ENCODE results near the gene MRPL55. TPM values are rescaled to one million over a fixed set of nuclear protein-coding genes. Genes with fewer than 3 reads are reported as not detected.

MRPL55 gene
- polyA plus RNA-seq, 1 donor (not counting 4 experiments of a cell fraction or from before 2014, with no cell fraction given) = 28.4 TPM

DNA sequence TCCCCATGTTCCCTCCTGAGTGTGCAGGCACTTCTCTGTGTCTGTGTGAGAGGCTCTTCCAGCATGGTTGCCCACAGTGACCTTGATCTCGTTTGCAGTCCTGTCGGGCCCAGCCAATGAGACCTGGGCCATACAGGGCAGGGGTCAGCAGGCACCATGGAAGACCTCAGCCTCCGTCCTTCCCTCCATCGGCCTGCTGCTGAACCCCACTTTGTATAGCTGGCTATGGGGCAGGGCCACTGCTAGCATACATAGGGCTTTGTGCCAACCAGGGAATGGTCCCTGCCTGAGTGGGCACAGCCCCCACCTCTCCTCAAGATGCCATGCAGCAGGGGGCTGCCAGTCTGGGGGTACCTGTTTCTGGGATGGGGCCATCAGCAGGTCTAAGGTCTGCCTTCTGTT lies 9.8 kb downstream of the MRPL55 start:
- Histone ChIP-seq H3K36me3 (ENCODE audit: control insufficient read depth in 2 of 2, extremely low read depth in 1 of 2, insufficient read depth in 2 of 2, low read length in 2 of 2) (peaks cover 27 to 35% of the 10 kb centered on the region in 2 experiments), H3K27ac (ENCODE audit: control insufficient read depth, insufficient read depth, low read length) (no peak overlapping the region), H4K20me1 (ENCODE audit: control insufficient read depth, extremely low read depth, insufficient read depth, low read length) (peaks cover 52% of the 10 kb centered on the region), H3K4me3 (ENCODE audit: control insufficient read depth in 2 of 3, extremely low read depth in 1 of 3, insufficient read depth in 2 of 3, low read depth in 1 of 3, low read length in 3 of 3) (no peak overlapping the region), H3K9ac (ENCODE audit: control insufficient read depth, extremely low read depth, insufficient read depth, low read length) (no peak overlapping the region), H3K79me2 (ENCODE audit: control insufficient read depth, insufficient read depth, low read length) (peaks cover 72% of the 10 kb centered on the region), H3K27me3 (ENCODE audit: control insufficient read depth, extremely low read depth, insufficient read depth, low read length) (no peaks in the 10 kb centered on the region), H3K9me3 (ENCODE audit: control insufficient read depth, low read depth, low read length) (peaks cover 2% of the 10 kb centered on the region), H3K4me2 (ENCODE audit: control insufficient read depth, extremely low read depth, insufficient read depth, low read depth, low read length) (no peak overlapping the region), H3K9me1 (ENCODE audit: control insufficient read depth, extremely low read depth, insufficient read depth, low read length) (peaks cover 4% of the 10 kb centered on the region), H2AFZ (ENCODE audit: control insufficient read depth, low read length) (no peak overlapping the region), H3K4me1 (ENCODE audit: control insufficient read depth, extremely low read depth, insufficient read depth, low read length) (peaks cover 5% of the 10 kb centered on the region)
- dilution Hi-C loops (cut with MboI; ENCODE audit: extremely low pct_ligation_motif_present, low sequenced_read_pairs) = no loop called here
- FAIRE-seq (no peak), DNase-seq (ENCODE audit: low read depth, low spot score) (no peak)
- no peak for TF ChIP-seq EZH2 (IDR thresholded peaks at IDR 0.05; ENCODE audit: low read length)
- TF ChIP-seq, protein P1, sequence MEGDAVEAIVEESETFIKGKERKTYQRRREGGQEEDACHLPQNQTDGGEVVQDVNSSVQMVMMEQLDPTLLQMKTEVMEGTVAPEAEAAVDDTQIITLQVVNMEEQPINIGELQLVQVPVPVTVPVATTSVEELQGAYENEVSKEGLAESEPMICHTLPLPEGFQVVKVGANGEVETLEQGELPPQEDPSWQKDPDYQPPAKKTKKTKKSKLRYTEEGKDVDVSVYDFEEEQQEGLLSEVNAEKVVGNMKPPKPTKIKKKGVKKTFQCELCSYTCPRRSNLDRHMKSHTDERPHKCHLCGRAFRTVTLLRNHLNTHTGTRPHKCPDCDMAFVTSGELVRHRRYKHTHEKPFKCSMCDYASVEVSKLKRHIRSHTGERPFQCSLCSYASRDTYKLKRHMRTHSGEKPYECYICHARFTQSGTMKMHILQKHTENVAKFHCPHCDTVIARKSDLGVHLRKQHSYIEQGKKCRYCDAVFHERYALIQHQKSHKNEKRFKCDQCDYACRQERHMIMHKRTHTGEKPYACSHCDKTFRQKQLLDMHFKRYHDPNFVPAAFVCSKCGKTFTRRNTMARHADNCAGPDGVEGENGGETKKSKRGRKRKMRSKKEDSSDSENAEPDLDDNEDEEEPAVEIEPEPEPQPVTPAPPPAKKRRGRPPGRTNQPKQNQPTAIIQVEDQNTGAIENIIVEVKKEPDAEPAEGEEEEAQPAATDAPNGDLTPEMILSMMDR (optimal IDR thresholded peaks at IDR 0.05 in 1 of 3, IDR thresholded peaks at IDR 0.05 in 1 of 3, conservative IDR thresholded peaks at IDR 0.05 in 1 of 3; ENCODE audit: extremely low read depth in 1 of 3, insufficient read depth in 2 of 3, low read length in 3 of 3) = no peak

- H4K20me1 ChIP-seq (ENCODE audit: control insufficient read depth, extremely low read depth, insufficient read depth, low read length) = peaks cover 58% of the 10 kb centered on the region
- H2AFZ ChIP-seq (ENCODE audit: control insufficient read depth, low read length) = no peak overlapping the region
- FAIRE-seq (no peak), DNase-seq (ENCODE audit: low read depth, low spot score) (no peak)
- peaks cover 5% of the 10 kb centered on the region for H3K9me3 ChIP-seq (ENCODE audit: control insufficient read depth, low read depth, low read length)
- H3K27ac ChIP-seq (ENCODE audit: control insufficient read depth, insufficient read depth, low read length) = no peak overlapping the region
- no peak overlapping the region for H3K9ac ChIP-seq (ENCODE audit: control insufficient read depth, extremely low read depth, insufficient read depth, low read length)
- H3K4me2 ChIP-seq (ENCODE audit: control insufficient read depth, extremely low read depth, insufficient read depth, low read depth, low read length) = no peak overlapping the region
- peaks cover 27 to 40% of the 10 kb centered on the region in 2 experiments for H3K36me3 ChIP-seq (ENCODE audit: control insufficient read depth in 2 of 2, extremely low read depth in 1 of 2, insufficient read depth in 2 of 2, low read length in 2 of 2)
- no peaks in the 10 kb centered on the region for H3K27me3 ChIP-seq (ENCODE audit: control insufficient read depth, extremely low read depth, insufficient read depth, low read length)
- no peak overlapping the region for H3K4me3 ChIP-seq (ENCODE audit: control insufficient read depth in 2 of 3, extremely low read depth in 1 of 3, insufficient read depth in 2 of 3, low read depth in 1 of 3, low read length in 3 of 3)
- peaks cover 81% of the 10 kb centered on the region for H3K79me2 ChIP-seq (ENCODE audit: control insufficient read depth, insufficient read depth, low read length)
- TF ChIP-seq, protein P1 (optimal IDR thresholded peaks at IDR 0.05 in 1 of 3, IDR thresholded peaks at IDR 0.05 in 1 of 3, conservative IDR thresholded peaks at IDR 0.05 in 1 of 3; ENCODE audit: extremely low read depth in 1 of 3, insufficient read depth in 2 of 3, low read length in 3 of 3) = no peak
- no peak for TF ChIP-seq EZH2 (IDR thresholded peaks at IDR 0.05; ENCODE audit: low read length)
- dilution Hi-C loops (cut with MboI; ENCODE audit: extremely low pct_ligation_motif_present, low sequenced_read_pairs) = no loop called here
- H3K9me1 ChIP-seq (ENCODE audit: control insufficient read depth, extremely low read depth, insufficient read depth, low read length) = peaks cover 4% of the 10 kb centered on the region
- no peaks in the 10 kb centered on the region for H3K4me1 ChIP-seq (ENCODE audit: control insufficient read depth, extremely low read depth, insufficient read depth, low read length)
Measured at GRCh38 chr1:228098323-228098931, 10.7 kb downstream of the MRPL55 start.

Data from keratinocyte (primary cell).